ENCODE data around the gene HUS1B. TPM values are rescaled to one million over a fixed set of nuclear protein-coding genes. Genes with fewer than 3 reads are reported as not detected.

HUS1B gene
- polyA plus RNA-seq, 1 experiment = 0.10 TPM

- Histone ChIP-seq H3K4me3 (ENCODE audit: low read depth, low read length) (no peak overlapping the region), H3K9me3 (ENCODE audit: control insufficient read depth, insufficient read depth, low read length) (peaks cover 7% of the 10 kb centered on the region; the same call in 1 of the 2 replicates), H3K27ac (ENCODE audit: low read depth, low read length) (no peak overlapping the region), H3K27me3 (ENCODE audit: control insufficient read depth, insufficient read depth, low read length) (no peaks in the 10 kb centered on the region)
- ChIA-PET POLR2A (no interaction called here), CTCF (no interaction called here)
- peak; percentile 15 for DNase-seq (ENCODE audit: low read depth, low spot score)
- TF ChIP-seq CTCF (IDR thresholded peaks at IDR 0.05; ENCODE audit: low read depth, low read length) = no peak
Measured at GRCh38 chr6:658244-658643, 1.3 kb upstream of the HUS1B start.

DNA sequence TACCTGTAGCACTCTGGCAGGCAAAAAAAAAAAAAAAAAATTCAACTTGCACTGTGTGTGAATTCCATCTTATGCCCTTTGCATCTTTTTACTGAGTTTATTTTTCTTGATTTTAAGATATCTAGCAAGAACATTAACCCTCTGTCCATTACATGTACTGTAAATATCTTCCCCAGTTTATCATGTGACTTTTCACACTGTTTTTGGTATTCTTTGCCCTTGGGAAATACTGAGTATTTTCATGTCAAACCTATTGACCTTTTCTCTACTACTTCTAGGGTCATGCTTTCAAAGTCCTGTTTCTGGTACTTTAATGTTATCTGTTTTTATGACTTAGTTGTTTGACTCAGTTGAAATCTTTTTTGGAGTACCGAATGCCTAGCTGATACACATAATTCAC, 843 bp upstream of the HUS1B start:
- POLR2A ChIA-PET = no interaction called here

DNA sequence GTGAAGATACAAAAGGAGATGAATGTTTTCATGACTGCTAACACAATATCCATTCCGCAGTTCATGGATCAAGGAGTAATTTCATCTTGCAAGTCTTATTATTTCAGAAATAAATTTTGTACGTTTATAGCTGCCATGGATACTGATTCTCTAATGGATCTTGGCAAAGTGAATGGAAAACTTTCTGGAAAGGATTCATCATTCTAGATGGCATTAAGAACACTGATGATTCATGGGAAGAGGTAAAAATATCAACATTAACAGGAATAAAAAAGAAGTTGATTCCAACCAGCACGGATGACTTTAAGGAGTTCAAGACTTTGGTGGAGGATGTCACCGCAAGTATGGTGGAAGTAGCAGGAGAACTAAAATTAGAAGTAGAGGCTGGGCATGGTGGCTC, 2.8 kb downstream of the HUS1B start:
- TF ChIP-seq CTCF (IDR thresholded peaks at IDR 0.05; ENCODE audit: low read depth, low read length) = no peak
- H3K27me3 ChIP-seq (ENCODE audit: control insufficient read depth, insufficient read depth, low read length) = no peaks in the 10 kb centered on the region
- H3K4me3 ChIP-seq (ENCODE audit: low read depth, low read length) = no peak overlapping the region
- POLR2A ChIA-PET = no interaction called here
- CTCF ChIA-PET = interaction anchor here (1.1 kb wide), 1 partner anchor 29 kb away, joined by 4 read pairs; no protein-coding TSS in a partner anchor
- peaks cover 7% of the 10 kb centered on the region; the same call in 1 of the 2 replicates for H3K9me3 ChIP-seq (ENCODE audit: control insufficient read depth, insufficient read depth, low read length)
- H3K27ac ChIP-seq (ENCODE audit: low read depth, low read length) = no peak overlapping the region
- no peak for DNase-seq (ENCODE audit: low read depth, low spot score)

More for the DNA sequence above, 843 bp upstream of the HUS1B start:
- no peak for DNase-seq (ENCODE audit: low read depth, low spot score)
- CTCF ChIA-PET = interaction anchor here (1.0 kb wide), 1 partner anchor 64 kb away, joined by 3 read pairs; no protein-coding TSS in a partner anchor
- H3K27me3 ChIP-seq (ENCODE audit: control insufficient read depth, insufficient read depth, low read length) = no peaks in the 10 kb centered on the region
- no peak overlapping the region for H3K27ac ChIP-seq (ENCODE audit: low read depth, low read length)
- H3K4me3 ChIP-seq (ENCODE audit: low read depth, low read length) = no peak overlapping the region
- no peak for TF ChIP-seq CTCF (IDR thresholded peaks at IDR 0.05; ENCODE audit: low read depth, low read length)
- peaks cover 7% of the 10 kb centered on the region; the same call in 1 of the 2 replicates for H3K9me3 ChIP-seq (ENCODE audit: control insufficient read depth, insufficient read depth, low read length)

- Histone ChIP-seq H3K4me3 (ENCODE audit: low read depth, low read length) (no peak overlapping the region), H3K27ac (ENCODE audit: low read depth, low read length) (no peak overlapping the region), H3K9me3 (ENCODE audit: control insufficient read depth, insufficient read depth, low read length) (peaks cover 7% of the 10 kb centered on the region; the same call in 1 of the 2 replicates), H3K27me3 (ENCODE audit: control insufficient read depth, insufficient read depth, low read length) (no peaks in the 10 kb centered on the region)
- no peak for TF ChIP-seq CTCF (IDR thresholded peaks at IDR 0.05; ENCODE audit: low read depth, low read length)
- ChIA-PET CTCF (interaction anchor here (1.1 kb wide), 1 partner anchor 28 kb away, joined by 4 read pairs; no protein-coding TSS in a partner anchor), POLR2A (no interaction called here)
- no peak for DNase-seq (ENCODE audit: low read depth, low spot score)
Measured at GRCh38 chr6:652865-653264, 4.0 kb downstream of the HUS1B start.

- CTCF ChIA-PET = interaction anchor here (1.1 to 1.2 kb wide), 3 partner anchors 11 to 72 kb away, joined by 4 to 6 read pairs (median 5); no protein-coding TSS in a partner anchor
- POLR2A ChIA-PET = no interaction called here
- TF ChIP-seq CTCF (IDR thresholded peaks at IDR 0.05; ENCODE audit: low read depth, low read length) = no peak
Measured at GRCh38 chr6:650098-650497, 6.8 kb downstream of the HUS1B start.

More at GRCh38 chr6:650098-650497, 6.8 kb downstream of the HUS1B start:
- H3K9me3 ChIP-seq (ENCODE audit: control insufficient read depth, insufficient read depth, low read length) = no peaks in the 10 kb centered on the region
- no peak for DNase-seq (ENCODE audit: low read depth, low spot score)
- no peak overlapping the region for H3K4me3 ChIP-seq (ENCODE audit: low read depth, low read length)
- H3K27ac ChIP-seq (ENCODE audit: low read depth, low read length) = no peak overlapping the region
- H3K27me3 ChIP-seq (ENCODE audit: control insufficient read depth, insufficient read depth, low read length) = no peaks in the 10 kb centered on the region
